HEK293 (cell line): ENCODE data around the gene KCNQ1.

Source experiments
- CTCF ChIA-PET: fragments of 350-600 bp; formaldehyde crosslinking; extraction: SDS; loops from one replicate; lab custom pipeline; 2021; ENCODE audit warnings: antibody characterized with exemption; lab: Yijun Ruan, JAX
- POLR2A ChIA-PET: fragments of 300-600 bp; formaldehyde crosslinking; extraction: SDS; loops from one replicate; lab custom pipeline; 2020; ENCODE audit warnings: antibody characterized with exemption, inconsistent platforms; lab: Yijun Ruan, JAX
- H3K27ac ChIP-seq: fragments of 200-500 bp; sonication (Bioruptor generic); 2 replicates; pipeline ENCODE4 v1.5.1; 2014; ENCODE audit warnings: low read depth, low read length, control low read depth, inconsistent platforms; ENCODE audit errors: extremely low read depth
- H3K36me3 ChIP-seq, 2 experiments: fragments of 200-500 bp in 1 of 2; sonication (Bioruptor generic) in 1 of 2; 1 replicate in 1 of 2; 2 replicates in 1 of 2; pipeline ENCODE4 v1.5.1; 2014 to 2017; ENCODE audit warnings: inconsistent platforms in 2 of 2, low read length in 2 of 2; ENCODE audit not compliant: control insufficient read depth in 2 of 2, insufficient read depth in 1 of 2
- H3K4me1 ChIP-seq: fragments of 200-500 bp; sonication (Bioruptor generic); 2 replicates; pipeline ENCODE4 v1.5.1; 2014; ENCODE audit warnings: mild to moderate bottlenecking, low read length, inconsistent platforms; ENCODE audit not compliant: control insufficient read depth, insufficient read depth
- H3K4me3 ChIP-seq: 2 replicates; pipeline ENCODE4 v1.5.1; 2011; ENCODE audit warnings: low read depth, mild to moderate bottlenecking, control low read depth, low read length, moderate library complexity
- H3K9me3 ChIP-seq: fragments of 200-500 bp; sonication (Bioruptor generic); 2 replicates; pipeline ENCODE4 v1.5.1; 2014; ENCODE audit warnings: low read depth, low read length, inconsistent platforms; ENCODE audit not compliant: control insufficient read depth, insufficient read depth
- BCL11A ChIP-seq: fragments of 450-650 bp; formaldehyde crosslinking; IDR thresholded peaks from 2 replicates; pipeline ENCODE4 v1.5.1; 2016; ENCODE audit warnings: low read depth, missing biosample characterization, missing genetic modification characterization
- CTCF ChIP-seq: fragments of 450-650 bp; formaldehyde crosslinking; IDR thresholded peaks from 2 replicates; pipeline ENCODE4 v1.5.1; 2016; ENCODE audit warnings: missing biosample characterization, missing genetic modification characterization
- KLF10 ChIP-seq: fragments of 450-650 bp; IDR thresholded peaks from 2 replicates; pipeline ENCODE4 v1.5.1; 2018; ENCODE audit warnings: missing biosample characterization, mild to moderate bottlenecking, missing genetic modification characterization
- KLF7 ChIP-seq: fragments of 450-650 bp; formaldehyde crosslinking; IDR thresholded peaks from 2 replicates; pipeline ENCODE4 v1.5.1; 2016; ENCODE audit warnings: missing biosample characterization, missing genetic modification characterization, borderline replicate concordance
- MEIS1 ChIP-seq: sonication (generic); formaldehyde crosslinking; IDR thresholded peaks from 2 replicates; pipeline ENCODE4 v1.8.1; 2022; ENCODE audit warnings: missing genetic modification reagents, mild to moderate bottlenecking, borderline replicate concordance
- WT1 ChIP-seq: fragments of 450-650 bp; formaldehyde crosslinking; IDR thresholded peaks from 2 replicates; pipeline ENCODE4 v1.5.1; 2016; ENCODE audit warnings: missing biosample characterization, missing genetic modification characterization
- ZNF112 ChIP-seq: fragments of 450-650 bp; formaldehyde crosslinking; IDR thresholded peaks from 2 replicates; pipeline ENCODE4 v1.5.0; 2017; ENCODE audit warnings: missing biosample characterization, missing genetic modification characterization
- ZNF121 ChIP-seq: fragments of 450-650 bp; formaldehyde crosslinking; IDR thresholded peaks from 2 replicates; pipeline ENCODE4 v1.5.1; 2016; ENCODE audit warnings: missing biosample characterization, missing genetic modification characterization
- ZNF266 ChIP-seq: fragments of 450-650 bp; formaldehyde crosslinking; IDR thresholded peaks from 2 replicates; pipeline ENCODE4 v1.5.1; 2016; ENCODE audit warnings: missing biosample characterization, missing genetic modification characterization, low read depth
- ZNF658 ChIP-seq: fragments of 450-650 bp; formaldehyde crosslinking; IDR thresholded peaks from 2 replicates; pipeline ENCODE4; 2016; ENCODE audit warnings: missing biosample characterization, missing genetic modification characterization
- ZNF664 ChIP-seq: fragments of 450-650 bp; formaldehyde crosslinking; IDR thresholded peaks from 2 replicates; pipeline ENCODE4 v1.5.1; 2016; ENCODE audit warnings: missing biosample characterization, missing genetic modification characterization
- ZNF704 ChIP-seq: fragments of 450-650 bp; formaldehyde crosslinking; IDR thresholded peaks from 2 replicates; pipeline ENCODE4 v1.5.1; 2016; ENCODE audit warnings: missing biosample characterization, missing genetic modification characterization
- ZNF707 ChIP-seq: fragments of 450-650 bp; formaldehyde crosslinking; IDR thresholded peaks from 2 replicates; pipeline ENCODE4 v1.5.1; 2016; ENCODE audit warnings: missing biosample characterization, missing genetic modification characterization
- TF ChIP-seq, protein P1 (sequence below): fragments of 450-650 bp; formaldehyde crosslinking; optimal IDR thresholded peaks from 2 replicates; pipeline ENCODE3; 2016; ENCODE audit warnings: missing biosample characterization, mild to moderate bottlenecking, missing genetic modification characterization
- TF ChIP-seq, protein P2 (sequence below): fragments of 450-650 bp; formaldehyde crosslinking; IDR thresholded peaks from 2 replicates; pipeline ENCODE4 v1.5.1; 2016; ENCODE audit warnings: missing biosample characterization, missing genetic modification characterization
- TF ChIP-seq, protein P3 (sequence below): fragments of 450-650 bp; formaldehyde crosslinking; IDR thresholded peaks from 2 replicates; pipeline ENCODE4 v1.5.1; 2017; ENCODE audit warnings: missing biosample characterization, missing genetic modification characterization

Gene KCNQ1

GRCh38 chr11:2586793-2587131 is 142.0 kb downstream of the KCNQ1 start:
- Histone ChIP-seq H3K4me1 (no peaks in the 10 kb centered on the region), H3K9me3 (no peaks in the 10 kb centered on the region), H3K27ac (no peak overlapping the region), H3K4me3 (no peak overlapping the region), H3K36me3 (no peaks in the 10 kb centered on the region)
- POLR2A ChIA-PET = no interaction called here
- CTCF ChIA-PET = no interaction called here
- TF ChIP-seq ZNF707 (no peak), CTCF (tag by site-specific recombination) (no peak), ZNF664 (no peak), KLF10 (tag by site-specific recombination) (no peak), ZNF112 (no peak), ZNF266 (tag by site-specific recombination) (no peak), MEIS1 (no peak), ZNF658 (tag by site-specific recombination) (no peak), ZNF704 (tag by site-specific recombination) (no peak), BCL11A (tag by site-specific recombination) (no peak), KLF7 (tag by site-specific recombination) (no peak)
- TF ChIP-seq, protein P1, sequence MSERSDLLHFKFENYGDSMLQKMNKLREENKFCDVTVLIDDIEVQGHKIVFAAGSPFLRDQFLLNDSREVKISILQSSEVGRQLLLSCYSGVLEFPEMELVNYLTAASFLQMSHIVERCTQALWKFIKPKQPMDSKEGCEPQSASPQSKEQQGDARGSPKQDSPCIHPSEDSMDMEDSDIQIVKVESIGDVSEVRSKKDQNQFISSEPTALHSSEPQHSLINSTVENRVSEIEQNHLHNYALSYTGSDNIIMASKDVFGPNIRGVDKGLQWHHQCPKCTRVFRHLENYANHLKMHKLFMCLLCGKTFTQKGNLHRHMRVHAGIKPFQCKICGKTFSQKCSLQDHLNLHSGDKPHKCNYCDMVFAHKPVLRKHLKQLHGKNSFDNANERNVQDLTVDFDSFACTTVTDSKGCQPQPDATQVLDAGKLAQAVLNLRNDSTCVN (tag by site-specific recombination) = no peak
- TF ChIP-seq, protein P2, sequence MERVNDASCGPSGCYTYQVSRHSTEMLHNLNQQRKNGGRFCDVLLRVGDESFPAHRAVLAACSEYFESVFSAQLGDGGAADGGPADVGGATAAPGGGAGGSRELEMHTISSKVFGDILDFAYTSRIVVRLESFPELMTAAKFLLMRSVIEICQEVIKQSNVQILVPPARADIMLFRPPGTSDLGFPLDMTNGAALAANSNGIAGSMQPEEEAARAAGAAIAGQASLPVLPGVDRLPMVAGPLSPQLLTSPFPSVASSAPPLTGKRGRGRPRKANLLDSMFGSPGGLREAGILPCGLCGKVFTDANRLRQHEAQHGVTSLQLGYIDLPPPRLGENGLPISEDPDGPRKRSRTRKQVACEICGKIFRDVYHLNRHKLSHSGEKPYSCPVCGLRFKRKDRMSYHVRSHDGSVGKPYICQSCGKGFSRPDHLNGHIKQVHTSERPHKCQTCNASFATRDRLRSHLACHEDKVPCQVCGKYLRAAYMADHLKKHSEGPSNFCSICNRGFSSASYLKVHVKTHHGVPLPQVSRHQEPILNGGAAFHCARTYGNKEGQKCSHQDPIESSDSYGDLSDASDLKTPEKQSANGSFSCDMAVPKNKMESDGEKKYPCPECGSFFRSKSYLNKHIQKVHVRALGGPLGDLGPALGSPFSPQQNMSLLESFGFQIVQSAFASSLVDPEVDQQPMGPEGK (tag by site-specific recombination) = no peak
- TF ChIP-seq, protein P3, sequence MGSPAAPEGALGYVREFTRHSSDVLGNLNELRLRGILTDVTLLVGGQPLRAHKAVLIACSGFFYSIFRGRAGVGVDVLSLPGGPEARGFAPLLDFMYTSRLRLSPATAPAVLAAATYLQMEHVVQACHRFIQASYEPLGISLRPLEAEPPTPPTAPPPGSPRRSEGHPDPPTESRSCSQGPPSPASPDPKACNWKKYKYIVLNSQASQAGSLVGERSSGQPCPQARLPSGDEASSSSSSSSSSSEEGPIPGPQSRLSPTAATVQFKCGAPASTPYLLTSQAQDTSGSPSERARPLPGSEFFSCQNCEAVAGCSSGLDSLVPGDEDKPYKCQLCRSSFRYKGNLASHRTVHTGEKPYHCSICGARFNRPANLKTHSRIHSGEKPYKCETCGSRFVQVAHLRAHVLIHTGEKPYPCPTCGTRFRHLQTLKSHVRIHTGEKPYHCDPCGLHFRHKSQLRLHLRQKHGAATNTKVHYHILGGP (tag by site-specific recombination) = no peak

DNA sequence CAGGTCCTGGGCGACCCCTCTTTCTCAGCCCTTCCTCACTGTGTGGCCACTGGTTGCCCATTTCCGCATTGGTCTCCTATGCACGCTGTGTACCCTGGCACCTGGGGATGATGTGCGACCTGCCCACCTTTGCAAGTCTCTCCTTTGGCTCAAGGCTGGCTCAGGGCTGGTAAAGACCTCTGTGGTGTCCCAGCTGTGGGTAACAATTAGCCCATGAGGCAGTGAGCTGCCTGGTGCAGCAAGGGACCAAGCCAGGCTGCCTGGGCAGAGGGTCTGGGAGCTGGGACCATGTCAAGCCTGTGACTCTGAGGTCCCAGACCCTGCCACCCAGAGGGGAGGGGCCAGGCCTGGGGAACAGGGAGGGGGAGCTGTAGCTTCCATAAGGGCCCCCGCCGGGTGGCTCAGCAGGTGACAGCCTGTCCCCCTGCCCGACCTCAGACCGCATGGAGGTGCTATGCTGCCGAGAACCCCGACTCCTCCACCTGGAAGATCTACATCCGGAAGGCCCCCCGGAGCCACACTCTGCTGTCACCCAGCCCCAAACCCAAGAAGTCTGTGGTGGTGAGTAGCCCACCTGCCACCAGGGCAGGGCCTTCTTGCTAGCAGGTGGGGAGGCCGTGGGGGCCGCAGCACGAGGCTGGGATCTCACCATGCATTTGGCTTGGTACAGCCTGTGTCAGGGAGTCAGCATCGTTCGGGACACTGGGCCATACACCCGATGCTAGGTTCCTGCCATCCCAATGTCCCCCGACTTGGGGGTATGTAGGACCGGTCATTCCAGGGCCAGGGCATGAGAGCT is 142.5 kb downstream of the KCNQ1 start:
- ChIA-PET CTCF (no interaction called here), POLR2A (no interaction called here)
- Histone ChIP-seq H3K4me3 (no peak overlapping the region), H3K4me1 (no peaks in the 10 kb centered on the region), H3K36me3 (no peaks in the 10 kb centered on the region), H3K27ac (no peak overlapping the region), H3K9me3 (no peaks in the 10 kb centered on the region)
- 0 out of 2 replicates have a peak, but pooled peaks have one; percentile 15 for TF ChIP-seq ZNF121 (tag by site-specific recombination)
- TF ChIP-seq WT1 = no peak
